Muscle layer of colon (tissue), 2 donors: Measurements from ENCODE around the gene KCNMB2.

Experiments used
- H3K27ac ChIP-seq: one replicate; pipeline ENCODE4 v1.7.0; 2013; ENCODE audit warnings: low read depth, mild to moderate bottlenecking, low read length, moderate library complexity
- H3K27me3 ChIP-seq, 2 donors: one replicate each; pipeline ENCODE4 v1.7.0; 2013; ENCODE audit warnings: low read length in 2 of 2, mild to moderate bottlenecking in 2 of 2; ENCODE audit not compliant: insufficient read depth in 2 of 2, control insufficient read depth in 1 of 2
- H3K36me3 ChIP-seq: one replicate; pipeline ENCODE4 v1.7.0; 2013; ENCODE audit warnings: mild to moderate bottlenecking, low read length; ENCODE audit not compliant: insufficient read depth
- H3K4me1 ChIP-seq: one replicate; pipeline ENCODE4 v1.7.0; 2013; ENCODE audit warnings: mild to moderate bottlenecking, low read length; ENCODE audit not compliant: insufficient read depth
- H3K4me3 ChIP-seq, 2 donors: one replicate each; pipeline ENCODE4 v1.7.0; 2013; ENCODE audit warnings: low read length in 2 of 2, low read depth in 1 of 2, mild to moderate bottlenecking in 1 of 2, moderate library complexity in 1 of 2
- H3K9ac ChIP-seq: one replicate; pipeline ENCODE4 v1.7.0; 2013; ENCODE audit warnings: low read length
- H3K9me3 ChIP-seq: one replicate; pipeline ENCODE4 v1.7.0; 2013; ENCODE audit warnings: mild to moderate bottlenecking, low read length
- donor health status: abdominal sarcoma.
- donor health status: Adenocarcinoma of cecum.

KCNMB2 gene

DNA sequence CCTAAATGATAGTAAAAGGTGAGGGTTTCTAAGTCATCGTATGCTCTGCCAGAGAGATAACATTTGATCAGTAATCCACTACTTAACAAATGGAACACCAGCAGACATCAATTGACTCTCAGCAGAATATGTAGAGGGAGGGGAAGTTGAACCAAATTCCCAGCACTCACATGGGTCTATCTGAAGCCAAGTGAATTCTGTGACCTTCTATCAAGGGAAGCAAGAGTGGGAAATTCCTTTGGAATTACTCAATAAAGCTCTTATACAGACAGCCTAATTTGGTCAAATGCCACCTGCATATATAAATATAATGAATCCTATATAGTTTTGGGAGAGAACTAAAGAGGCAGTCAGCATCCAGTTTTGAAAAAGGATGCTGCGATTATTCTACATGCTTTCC lies 15.8 kb upstream of the KCNMB2 start:
- Histone ChIP-seq H3K36me3 (no peaks in the 10 kb centered on the region), H3K4me3 (no peak overlapping the region), H3K9ac (no peak overlapping the region), H3K27me3 (no peaks in the 10 kb centered on the region), H3K4me1 (no peaks in the 10 kb centered on the region), H3K27ac (no peak overlapping the region), H3K9me3 (no peaks in the 10 kb centered on the region)

DNA sequence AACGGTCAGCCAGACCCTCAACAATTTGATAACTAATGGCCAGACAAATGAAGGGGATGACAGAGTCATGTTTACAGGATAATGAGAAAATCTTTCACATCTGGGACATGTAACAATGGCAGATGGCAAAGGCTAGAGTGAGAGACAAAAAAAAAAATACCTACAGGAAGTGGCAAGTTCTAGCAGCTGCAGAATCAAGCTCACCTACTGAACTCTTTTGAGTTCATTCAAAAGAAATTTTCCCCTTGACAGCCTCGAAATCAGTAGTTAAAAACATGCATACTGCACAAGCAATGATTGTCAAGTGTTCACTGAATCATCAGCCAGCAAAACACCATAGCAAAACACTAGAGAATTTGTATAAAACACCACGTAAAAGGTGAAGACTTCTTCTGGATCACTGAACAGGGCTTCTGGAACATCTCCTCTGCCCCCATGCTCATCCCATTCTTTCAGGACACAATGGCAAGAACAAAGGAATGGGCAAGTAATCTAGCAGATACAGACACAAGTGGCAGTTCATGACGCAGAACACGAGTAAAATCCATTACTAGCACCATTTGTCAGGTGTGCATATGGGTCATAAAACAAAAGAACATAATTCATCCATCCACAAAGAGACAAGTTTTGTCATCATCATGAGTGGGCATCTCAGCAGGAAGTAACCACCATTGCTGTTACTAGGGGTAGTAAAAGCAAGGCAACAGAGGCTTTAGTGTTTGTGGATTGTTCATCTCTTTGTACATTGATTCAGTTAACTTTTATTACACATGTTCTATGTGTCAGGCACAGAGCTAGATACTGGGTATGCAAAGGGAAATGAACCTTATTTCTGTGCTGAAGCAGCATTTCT lies 13.8 kb upstream of the KCNMB2 start:
- H3K4me1 ChIP-seq = no peaks in the 10 kb centered on the region
- no peak overlapping the region for H3K9ac ChIP-seq
- H3K27ac ChIP-seq = no peak overlapping the region
- no peak overlapping the region for H3K4me3 ChIP-seq
- H3K27me3 ChIP-seq = no peaks in the 10 kb centered on the region
- no peaks in the 10 kb centered on the region for H3K9me3 ChIP-seq
- H3K36me3 ChIP-seq = no peaks in the 10 kb centered on the region

DNA sequence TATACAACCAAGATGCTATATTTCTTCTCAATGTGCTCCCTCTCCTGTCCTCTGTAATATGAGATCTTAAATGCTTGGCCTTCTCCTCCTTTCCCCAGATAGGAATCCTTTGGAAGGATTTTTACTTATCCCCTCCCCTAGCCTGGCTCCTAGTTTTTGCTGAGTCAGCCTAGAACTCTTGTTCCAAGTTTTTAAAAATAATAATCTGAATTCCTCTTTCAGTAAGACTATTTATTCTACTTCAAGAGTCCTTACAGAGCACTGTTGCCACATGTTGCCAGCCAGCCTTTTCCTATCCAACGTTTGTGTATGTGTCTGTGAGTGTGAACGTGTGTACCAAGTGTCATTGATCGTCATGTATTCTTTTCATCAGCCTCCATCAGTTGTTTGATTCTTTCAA lies 11.0 kb upstream of the KCNMB2 start:
- no peaks in the 10 kb centered on the region for H3K27me3 ChIP-seq
- H3K9me3 ChIP-seq = no peaks in the 10 kb centered on the region
- no peak overlapping the region for H3K9ac ChIP-seq
- H3K4me3 ChIP-seq = no peak overlapping the region
- no peak overlapping the region for H3K27ac ChIP-seq
- H3K36me3 ChIP-seq = no peaks in the 10 kb centered on the region
- H3K4me1 ChIP-seq = no peaks in the 10 kb centered on the region

DNA sequence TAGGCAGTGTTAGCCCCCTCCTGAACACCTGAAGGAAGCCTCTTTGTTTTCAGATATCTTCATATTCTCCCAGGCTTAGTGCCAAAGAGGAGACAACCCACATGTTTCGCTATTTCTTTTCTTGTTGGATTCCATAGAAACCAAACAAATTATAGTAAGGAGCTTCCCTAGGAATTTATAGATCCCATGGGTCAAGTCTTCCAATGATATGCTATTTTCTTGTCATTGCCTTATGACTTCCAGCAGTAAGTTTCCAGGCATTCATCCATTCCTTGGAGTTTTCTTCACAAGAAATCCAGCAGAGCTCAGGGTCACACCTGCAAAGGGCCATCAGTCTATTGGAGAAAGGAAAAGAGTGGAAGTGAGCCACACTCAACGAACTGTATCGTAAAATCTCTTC lies 9.9 kb upstream of the KCNMB2 start:
- Histone ChIP-seq H3K36me3 (no peaks in the 10 kb centered on the region), H3K9me3 (no peaks in the 10 kb centered on the region)

DNA sequence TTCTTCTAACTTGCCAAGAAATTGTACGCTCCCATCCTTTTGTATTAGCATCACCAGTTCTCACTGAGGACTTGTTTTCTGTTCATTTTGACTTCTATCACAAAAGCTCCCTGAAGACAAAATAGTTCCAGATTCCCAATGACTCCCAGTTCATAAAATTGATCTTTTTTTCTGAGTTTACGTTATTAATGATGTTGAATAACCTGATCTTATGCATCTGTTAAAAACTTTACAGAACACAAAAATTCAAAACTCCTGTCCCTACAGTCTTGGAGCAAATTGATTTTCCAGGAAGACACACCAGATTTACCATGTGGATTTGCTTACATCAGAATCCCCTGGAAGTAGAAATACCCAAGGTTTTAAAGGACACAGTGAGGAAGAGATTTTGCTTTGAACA lies 8.3 kb upstream of the KCNMB2 start:
- Histone ChIP-seq H3K4me1 (no peaks in the 10 kb centered on the region), H3K9ac (no peak overlapping the region), H3K27me3 (no peaks in the 10 kb centered on the region), H3K9me3 (no peaks in the 10 kb centered on the region), H3K36me3 (no peaks in the 10 kb centered on the region), H3K27ac (no peak overlapping the region), H3K4me3 (no peak overlapping the region)

More for the DNA sequence above, 9.9 kb upstream of the KCNMB2 start:
- no peaks in the 10 kb centered on the region for H3K4me1 ChIP-seq
- no peak overlapping the region for H3K4me3 ChIP-seq
- no peaks in the 10 kb centered on the region for H3K27me3 ChIP-seq
- H3K27ac ChIP-seq = no peak overlapping the region
- no peak overlapping the region for H3K9ac ChIP-seq

DNA sequence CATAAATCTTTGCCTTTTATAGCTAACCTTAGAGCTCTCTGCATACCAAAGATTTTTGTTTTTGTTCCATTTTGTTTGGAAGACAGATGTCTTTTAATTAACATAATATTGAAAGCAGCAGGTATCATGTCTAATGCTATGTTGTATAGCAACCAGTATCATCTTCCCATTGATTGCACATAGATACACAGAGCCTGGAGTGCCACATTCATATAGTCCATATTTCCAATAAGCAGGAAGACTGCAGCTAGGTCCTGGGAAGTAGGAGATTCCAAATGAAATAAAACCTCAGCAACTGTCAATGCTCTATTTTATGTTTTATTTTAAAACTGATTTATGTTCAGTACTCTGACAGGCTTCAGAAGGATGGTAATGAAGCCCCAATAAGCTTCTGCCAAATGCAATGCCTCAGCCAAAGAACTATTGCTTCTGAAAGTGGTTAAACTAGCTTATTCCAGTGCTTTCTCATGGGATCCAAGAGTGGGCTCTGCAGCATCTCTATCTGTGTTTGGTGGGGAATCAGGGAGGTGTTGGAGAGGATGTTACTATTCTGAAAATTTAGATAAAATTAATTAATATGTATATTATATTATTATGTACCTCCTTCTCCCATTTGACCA lies 6.5 kb upstream of the KCNMB2 start:
- H3K4me3 ChIP-seq = no peak overlapping the region

DNA sequence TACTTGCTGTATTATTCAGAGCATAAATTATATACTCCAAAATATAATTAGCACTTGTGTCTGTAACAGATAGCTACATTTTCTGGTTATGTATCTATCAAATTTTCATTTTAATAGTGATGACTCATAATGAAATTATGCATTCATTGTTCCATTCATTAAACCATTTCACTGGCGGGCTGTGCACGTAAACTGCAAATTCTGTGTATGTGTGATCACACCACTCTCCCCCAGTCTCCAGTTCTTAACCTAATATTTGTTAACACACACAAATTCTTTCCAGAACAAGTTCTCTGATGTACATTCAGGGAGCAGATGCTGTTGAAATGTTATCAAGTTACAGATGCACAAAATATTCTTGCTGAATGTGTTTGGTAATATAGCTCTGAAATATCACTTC lies 3.8 kb upstream of the KCNMB2 start:
- no peak overlapping the region for H3K9ac ChIP-seq
- no peaks in the 10 kb centered on the region for H3K27me3 ChIP-seq
- no peak overlapping the region for H3K27ac ChIP-seq
- H3K4me1 ChIP-seq = peaks cover 7% of the 10 kb centered on the region
- H3K36me3 ChIP-seq = no peaks in the 10 kb centered on the region
- no peak overlapping the region for H3K4me3 ChIP-seq
- H3K9me3 ChIP-seq = no peaks in the 10 kb centered on the region

More for the DNA sequence above, 6.5 kb upstream of the KCNMB2 start:
- no peaks in the 10 kb centered on the region for H3K27me3 ChIP-seq
- no peak overlapping the region for H3K9ac ChIP-seq
- H3K36me3 ChIP-seq = no peaks in the 10 kb centered on the region
- H3K4me1 ChIP-seq = no peaks in the 10 kb centered on the region
- H3K27ac ChIP-seq = no peak overlapping the region
- H3K9me3 ChIP-seq = no peaks in the 10 kb centered on the region

DNA sequence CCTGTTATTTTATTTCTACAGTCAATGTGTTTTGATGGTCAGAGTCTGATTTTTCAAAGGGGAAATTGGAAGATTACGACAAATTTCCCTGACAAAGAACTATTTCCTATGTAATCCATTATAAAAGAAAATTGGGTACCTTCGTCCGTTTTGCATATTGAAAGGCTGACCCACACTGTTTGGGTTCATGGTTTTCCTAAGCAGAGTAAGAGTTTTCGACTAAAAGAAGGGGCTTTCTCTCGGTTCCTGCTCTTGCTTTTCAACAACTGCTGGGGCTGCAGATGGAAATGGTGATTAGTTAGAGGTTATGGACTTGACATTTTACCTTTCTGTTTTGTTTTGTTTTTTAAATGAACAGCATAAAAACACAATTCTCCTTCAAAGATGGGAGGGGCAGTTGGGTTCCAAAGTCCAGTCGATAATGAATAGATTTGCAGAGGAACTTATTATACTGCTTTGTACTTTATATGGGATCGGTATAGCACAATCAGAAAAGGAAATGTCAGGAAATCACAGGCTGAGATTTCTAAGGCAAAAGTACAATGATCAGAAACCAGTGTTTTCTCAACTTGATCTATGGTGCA lies 978 bp downstream of the KCNMB2 start:
- H3K27ac ChIP-seq = no peak overlapping the region

DNA sequence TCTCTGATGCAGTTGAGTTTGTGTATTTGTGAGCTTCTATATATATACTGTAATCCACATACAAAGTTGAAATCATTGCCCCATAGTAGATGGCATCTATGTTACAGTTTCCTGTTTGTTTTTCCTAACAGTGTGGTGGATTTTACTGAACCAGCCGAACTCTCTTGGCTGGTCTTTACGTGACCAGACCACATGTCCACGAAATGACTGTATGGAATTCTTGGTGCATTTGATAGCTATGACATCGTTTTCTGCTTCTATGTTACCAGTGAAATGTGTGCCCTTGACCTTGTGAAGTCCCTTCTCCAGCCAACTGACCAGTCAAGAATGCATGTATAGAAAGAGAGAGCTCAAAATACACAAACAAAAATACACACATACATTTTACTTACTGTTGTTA lies 1.8 kb downstream of the KCNMB2 start:
- H3K27me3 ChIP-seq = no peaks in the 10 kb centered on the region
- H3K4me1 ChIP-seq = peaks cover 7% of the 10 kb centered on the region
- H3K9ac ChIP-seq = no peak overlapping the region
- H3K4me3 ChIP-seq = no peak overlapping the region
- H3K36me3 ChIP-seq = no peaks in the 10 kb centered on the region
- H3K27ac ChIP-seq = no peak overlapping the region
- no peaks in the 10 kb centered on the region for H3K9me3 ChIP-seq

More for the DNA sequence above, 978 bp downstream of the KCNMB2 start:
- H3K9me3 ChIP-seq = no peaks in the 10 kb centered on the region
- peak overlapping the region; percentile 45 to 76 for H3K4me3 ChIP-seq
- no peaks in the 10 kb centered on the region for H3K27me3 ChIP-seq
- H3K36me3 ChIP-seq = no peaks in the 10 kb centered on the region
- H3K9ac ChIP-seq = no peak overlapping the region
- peaks cover 7% of the 10 kb centered on the region for H3K4me1 ChIP-seq

DNA sequence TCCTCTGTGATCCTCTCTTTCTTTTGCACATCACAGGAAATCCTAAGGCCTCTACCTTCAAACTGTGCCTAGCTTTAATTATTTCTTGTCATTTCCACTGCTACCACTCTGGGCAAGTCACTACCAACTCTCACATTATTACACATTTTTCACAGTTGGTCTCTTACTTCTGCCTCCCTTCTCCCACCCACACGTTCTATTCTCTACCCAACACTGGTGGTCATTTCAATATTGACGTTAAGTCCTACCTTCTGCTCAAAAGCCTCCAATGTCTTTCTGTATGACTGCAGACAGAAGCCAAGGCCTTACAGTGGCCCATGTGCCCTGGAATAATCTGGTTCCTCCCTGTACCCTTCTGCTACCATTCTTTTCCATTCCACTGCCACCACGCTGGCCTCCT lies 3.9 kb downstream of the KCNMB2 start:
- Histone ChIP-seq H3K4me3 (no peak overlapping the region), H3K9ac (no peak overlapping the region), H3K27me3 (no peaks in the 10 kb centered on the region), H3K9me3 (no peaks in the 10 kb centered on the region), H3K27ac (no peak overlapping the region), H3K36me3 (no peaks in the 10 kb centered on the region), H3K4me1 (peaks cover 7% of the 10 kb centered on the region)

DNA sequence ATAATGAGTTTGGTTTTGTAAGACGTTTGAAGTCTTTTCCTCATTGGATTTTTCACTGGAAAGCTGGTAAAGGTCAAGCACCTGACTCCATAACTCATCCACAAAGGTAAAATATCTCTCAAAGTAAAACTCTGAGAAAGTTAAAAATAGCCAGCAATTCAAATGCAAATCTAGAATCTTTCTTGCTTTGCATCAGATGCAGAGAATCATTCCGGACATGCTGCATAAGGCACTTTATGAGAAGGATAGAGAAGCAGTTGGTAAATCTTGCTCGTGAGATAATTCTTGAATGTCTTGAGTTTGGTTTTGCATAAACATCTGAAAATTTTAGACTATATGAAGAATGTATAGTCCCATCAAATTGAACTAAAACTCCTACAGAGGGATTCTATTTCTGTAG lies 9.1 kb downstream of the KCNMB2 start:
- H3K36me3 ChIP-seq = no peaks in the 10 kb centered on the region
- H3K27ac ChIP-seq = no peak overlapping the region
- no peaks in the 10 kb centered on the region for H3K9me3 ChIP-seq
- no peaks in the 10 kb centered on the region for H3K4me1 ChIP-seq
- no peak overlapping the region for H3K4me3 ChIP-seq
- no peaks in the 10 kb centered on the region for H3K27me3 ChIP-seq
- no peak overlapping the region for H3K9ac ChIP-seq
